GM19193 (cell line): Measurements from ENCODE around the gene ZNF276.

Source experiments
- POLR2A ChIP-seq: IDR thresholded peaks from 4 replicates; pipeline ENCODE4 v1.6.1; 2011; ENCODE audit not compliant: insufficient read depth, insufficient read length; ENCODE audit errors: extremely low read depth

The ZNF276 gene

DNA sequence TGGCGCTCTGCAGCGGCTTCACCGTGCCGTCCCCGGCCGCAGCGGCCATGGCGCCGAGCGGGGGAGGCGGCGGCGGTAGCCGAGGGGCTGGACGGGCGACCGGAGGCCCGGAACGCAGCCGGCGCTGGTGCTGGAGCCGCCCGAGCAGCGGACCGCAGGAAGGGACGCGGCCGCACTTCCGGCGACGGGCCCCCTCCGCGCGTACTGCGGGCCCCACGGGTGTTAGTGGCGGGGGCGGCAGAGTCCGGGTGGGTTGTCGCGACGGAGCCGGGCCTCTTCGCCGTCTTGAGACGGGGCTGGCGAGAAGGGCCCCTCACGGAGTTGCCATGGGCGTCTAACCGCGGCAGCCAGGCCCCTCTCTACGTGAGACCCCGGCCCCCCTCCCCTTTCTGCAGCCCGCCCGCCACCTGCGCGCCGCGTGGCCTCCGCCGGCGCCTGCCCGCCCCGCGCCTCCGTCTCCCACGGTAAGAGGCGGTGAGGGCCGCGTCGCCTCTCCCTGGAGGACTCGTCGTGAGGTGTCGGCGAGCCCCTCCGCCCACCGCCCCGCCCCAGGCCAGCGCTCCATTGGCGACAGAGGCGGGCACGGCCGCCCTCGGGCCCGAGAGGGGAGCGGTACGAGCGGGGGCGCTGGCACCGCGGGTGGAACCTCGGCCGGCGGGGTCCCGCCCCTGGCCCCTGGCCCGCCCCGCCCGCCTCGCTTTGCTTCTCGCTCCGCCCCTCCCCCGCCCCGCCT is at the start of gene ZNF276, which contains the start of gene VPS9D1:
ZNF276 (plus strand) TSS at position 725 of the 733 bp plus-strand sequence. CDS start 104 bp downstream, outside the sequence.
VPS9D1 (minus strand) TSS at position 86 of the 733 bp plus-strand sequence; CDS start at position 49, 37 bp downstream.
- TF ChIP-seq POLR2A, result peak; percentile 62

DNA sequence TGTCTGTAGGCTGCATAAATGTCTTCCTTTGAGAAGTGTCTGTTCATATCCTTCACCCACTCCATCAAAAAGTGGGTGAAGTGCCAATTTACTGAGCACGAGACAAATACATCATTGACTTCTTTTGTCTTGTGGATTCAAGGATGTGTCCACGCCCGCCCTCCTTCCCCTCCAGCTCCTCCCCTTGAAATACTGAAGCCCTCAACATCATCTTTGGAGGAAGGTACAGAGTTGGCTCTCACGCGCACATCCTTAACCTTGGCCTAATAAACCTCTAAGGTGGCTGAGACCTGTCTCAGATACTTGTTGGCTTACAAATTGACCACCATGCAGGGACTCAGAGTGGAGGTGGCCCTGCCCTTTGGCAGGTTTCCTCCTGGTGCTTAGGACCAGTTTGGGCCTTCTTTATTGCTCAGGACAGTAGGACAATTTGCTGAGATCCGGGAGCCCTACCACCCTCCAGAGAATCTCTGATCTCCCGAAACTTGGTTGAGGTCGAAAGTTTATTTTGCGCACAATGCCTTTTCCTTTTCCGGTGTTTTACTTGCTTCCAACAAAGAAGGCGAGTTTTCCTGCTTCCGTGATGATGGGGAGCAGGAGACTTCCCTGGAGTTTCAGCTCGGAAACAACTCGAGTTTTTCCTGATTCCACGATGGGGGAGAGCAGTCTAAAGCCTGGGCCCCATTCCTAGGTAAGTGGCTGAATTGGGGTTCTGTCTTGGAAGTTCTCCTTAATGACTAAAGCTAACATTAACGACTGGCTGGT is 49.0 kb upstream of the ZNF276 start:
- TF ChIP-seq POLR2A, result no peak

- TF ChIP-seq POLR2A, result no peak
These were observed 43.1 kb upstream of the ZNF276 start for GRCh38 chr16:89678258-89678657.

DNA sequence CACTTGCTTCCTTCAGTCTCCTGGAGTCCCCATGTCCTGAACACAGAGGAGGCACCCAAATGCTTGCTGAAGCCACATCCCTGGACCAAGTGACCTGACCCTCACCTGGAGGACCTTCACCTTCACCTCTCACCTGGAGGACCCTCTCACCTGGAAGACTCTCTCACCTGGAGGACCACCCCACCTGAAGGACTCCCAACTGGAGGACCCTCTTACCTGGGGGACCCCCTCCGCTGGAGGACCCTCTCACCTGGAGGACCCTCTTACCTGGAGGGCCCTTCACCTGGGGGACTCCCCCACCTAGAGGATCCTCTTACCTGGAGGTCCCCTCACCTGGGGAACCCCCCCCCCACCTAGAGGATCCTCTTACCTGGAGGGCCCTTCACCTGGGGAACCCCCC is 35.4 kb upstream of the ZNF276 start:
- TF ChIP-seq POLR2A, result no peak

GRCh38 chr16:89686520-89687091 is 34.7 kb upstream of the ZNF276 start, which contains the start of gene CDK10:
Gene CDK10, plus strand, starts transcription at chr16:89686689. Its CDS starts 22 bp downstream, at chr16:89686711.
- TF ChIP-seq POLR2A, result peak; percentile 95

GRCh38 chr16:89687092-89687940 is 34.0 kb upstream of the ZNF276 start:
- TF ChIP-seq POLR2A, result no peak

DNA sequence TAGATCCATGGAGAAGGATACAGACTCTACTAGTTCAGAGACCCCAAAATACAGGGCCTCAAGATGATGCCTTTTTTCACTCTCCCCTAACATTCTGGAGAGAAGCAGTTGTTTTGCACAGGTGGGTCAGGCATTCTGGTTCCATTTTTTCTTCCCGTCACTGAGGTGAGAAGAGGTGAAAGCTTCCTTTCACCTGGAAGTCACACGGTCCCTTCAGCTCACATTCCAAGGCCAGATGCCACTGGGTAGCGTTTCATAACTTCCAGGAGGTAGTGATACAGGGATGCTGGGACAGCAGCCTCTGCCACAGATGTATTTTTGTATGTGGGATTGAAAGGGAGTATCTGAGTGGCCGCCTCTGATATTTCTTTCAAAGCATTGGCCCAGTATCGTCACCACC is 32.9 kb upstream of the ZNF276 start:
- TF ChIP-seq POLR2A, result no peak

DNA sequence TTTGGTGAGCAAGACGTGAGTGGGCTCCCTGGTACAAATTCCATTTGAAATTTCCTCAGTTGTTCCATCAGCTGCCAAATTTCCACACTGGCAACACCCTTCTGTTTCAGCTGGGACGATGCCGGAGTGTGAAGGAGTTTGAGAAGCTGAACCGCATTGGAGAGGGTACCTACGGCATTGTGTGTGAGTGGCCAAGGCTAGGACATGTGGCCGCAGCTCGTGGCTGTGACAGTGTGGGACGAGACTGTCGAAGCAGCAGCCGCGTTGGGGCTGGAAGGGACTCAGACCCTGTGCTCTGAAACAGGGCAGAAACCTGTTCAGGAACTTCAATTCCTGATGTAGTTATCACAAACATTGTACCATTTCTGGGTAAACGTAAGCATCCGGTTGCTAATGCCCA is 32.2 kb upstream of the ZNF276 start:
- TF ChIP-seq POLR2A, result no peak

DNA sequence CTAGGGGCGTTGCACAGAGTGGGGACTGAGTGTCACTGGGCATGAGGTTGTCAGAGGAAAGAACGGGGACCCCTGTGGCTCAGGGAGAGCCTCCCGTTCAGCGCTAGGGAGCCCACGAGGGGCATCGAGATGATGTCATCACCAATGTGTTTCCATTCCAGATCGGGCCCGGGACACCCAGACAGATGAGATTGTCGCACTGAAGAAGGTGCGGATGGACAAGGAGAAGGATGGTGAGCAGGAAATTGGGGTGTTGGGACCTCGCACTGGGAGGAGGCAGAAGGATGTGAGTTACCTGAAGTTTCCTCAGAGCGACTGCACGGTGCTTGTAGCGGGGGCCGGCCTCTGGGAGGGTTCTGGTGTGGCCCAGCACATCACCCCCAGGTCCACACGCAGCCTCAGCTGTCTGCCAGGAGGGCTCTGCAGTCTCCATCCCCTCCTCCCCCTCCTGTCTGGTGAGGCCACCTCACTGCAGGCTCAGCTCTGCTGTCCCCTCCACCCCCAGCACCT is 30.9 kb upstream of the ZNF276 start:
- TF ChIP-seq POLR2A, result no peak

GRCh38 chr16:89691231-89691985 is 29.9 kb upstream of the ZNF276 start:
- TF ChIP-seq POLR2A, result no peak

GRCh38 chr16:89691986-89692569 is 29.3 kb upstream of the ZNF276 start:
- TF ChIP-seq POLR2A, result no peak

- no peak for TF ChIP-seq POLR2A
These were observed 28.0 kb upstream of the ZNF276 start for GRCh38 chr16:89693289-89693731.
